GM12878 (cell line): Measurements from ENCODE around the gene FCER2. TPM values are rescaled to one million over a fixed set of nuclear protein-coding genes. Genes with fewer than 3 reads are reported as not detected.
A peak's percentile ranks its signal among the peaks of the same experiment; 100 is the strongest.

ENCODE experiments used
- ATAC-seq: fragments of 200-7000 bp; cut with Tn5 transposase; 3 replicates; pipeline ENCODE4 v1.9.1; 2020; ENCODE audit warnings: mild to moderate bottlenecking, moderate library complexity
- BruUV-seq: library from RNA; stranded (reverse); fragments of 400-500 nt; replicated peaks from 2 replicates; lab custom pipeline; 2021; lab: Mats Ljungman, UMichigan
- CTCF ChIA-PET: fragments of 300-600 bp; sonication (Branson Sonifier 250); formaldehyde crosslinking; extraction: SDS; loops from one replicate; lab custom pipeline; 2021; ENCODE audit warnings: inconsistent platforms; lab: Yijun Ruan, JAX
- POLR2A ChIA-PET: fragments of 350-600 bp; formaldehyde crosslinking; extraction: SDS; loops from one replicate; lab custom pipeline; 2021; ENCODE audit warnings: inconsistent platforms; lab: Charles Lee
- RAD21 ChIA-PET: fragments of 300-600 bp; sonication (Branson Sonifier 250); formaldehyde crosslinking; loops from one replicate; lab custom pipeline; 2023; ENCODE audit warnings: antibody characterized with exemption; ENCODE audit not compliant: unreplicated experiment; lab: Charles Lee
- SMC1A ChIA-PET: fragments of 300-600 bp; sonication (Branson Sonifier 250); formaldehyde crosslinking; loops from one replicate; lab custom pipeline; 2023; ENCODE audit not compliant: unreplicated experiment, uncharacterized antibody; lab: Charles Lee
- DNase-seq: peaks from one replicate; pipeline ENCODE4 v3.0.0-alpha.2; 2011; ENCODE audit warnings: low read depth, low spot score
- FAIRE-seq: peaks from 3 replicates; lab custom pipeline; 2011; peaks lifted over from hg19 to GRCh38; lab: Jason Lieb, UNC
- H2AFZ ChIP-seq: 2 replicates; pipeline ENCODE4 v1.6.0; 2011; ENCODE audit warnings: low read depth, low read length, control low read depth; ENCODE audit not compliant: control insufficient read depth
- H3K27ac ChIP-seq: 2 replicates; pipeline ENCODE4 v1.5.1; 2011; ENCODE audit warnings: control low read depth; ENCODE audit not compliant: control insufficient read depth, insufficient read depth
- H3K27me3 ChIP-seq, 2 experiments: replicated peaks in 1 of 2; 2 replicates each; pipeline versions ENCODE4 v1.6.0 to v1.6.1; 2011; ENCODE audit warnings: low read length in 1 of 2; ENCODE audit not compliant: control insufficient read depth in 2 of 2, insufficient read depth in 2 of 2
- H3K36me3 ChIP-seq, 2 experiments: 2 replicates each; pipeline ENCODE4 v1.5.1; 2011; ENCODE audit warnings: low read length in 1 of 2; ENCODE audit not compliant: control insufficient read depth in 2 of 2, insufficient read depth in 2 of 2
- H3K4me1 ChIP-seq: 2 replicates; pipeline ENCODE4 v1.6.1; 2011; ENCODE audit warnings: mild to moderate bottlenecking, low read length, moderate library complexity, mixed read lengths; ENCODE audit not compliant: control insufficient read depth, insufficient read depth
- H3K4me2 ChIP-seq: 2 replicates; pipeline ENCODE4 v1.6.0; 2011; ENCODE audit warnings: control low read depth; ENCODE audit not compliant: control insufficient read depth, insufficient read depth
- H3K4me3 ChIP-seq: fragments of 200-600 bp; sonication (generic); 2 replicates; pipeline ENCODE4 v1.5.1; 2016
- H3K79me2 ChIP-seq: 2 replicates; pipeline ENCODE4 v1.6.0; 2011; ENCODE audit warnings: low read length; ENCODE audit not compliant: control insufficient read depth, insufficient read depth
- H3K9ac ChIP-seq: 2 replicates; pipeline ENCODE4 v1.8.0; 2011; ENCODE audit warnings: low read length, control low read depth, mixed read lengths; ENCODE audit not compliant: control insufficient read depth, insufficient read depth
- H3K9me3 ChIP-seq: replicated peaks from 3 replicates; pipeline ENCODE4 v1.5.1; 2011; ENCODE audit warnings: mild to moderate bottlenecking, low read length; ENCODE audit not compliant: control insufficient read depth, insufficient read depth
- H4K20me1 ChIP-seq: 2 replicates; pipeline ENCODE4 v1.6.0; 2011; ENCODE audit not compliant: control insufficient read depth, insufficient read depth
- ATF2 ChIP-seq: IDR thresholded peaks from 2 replicates; pipeline ENCODE4 v1.6.1; 2012; ENCODE audit warnings: low read length, inconsistent platforms
- DPF2 ChIP-seq: fragments of 450-650 bp; IDR thresholded peaks from 2 replicates; pipeline ENCODE4 v1.6.1; 2017; ENCODE audit warnings: mild to moderate bottlenecking
- EP300 ChIP-seq, 2 experiments: fragments of 150-350 bp in 1 of 2; IDR thresholded peaks; 2 replicates each; pipeline ENCODE4 v1.6.1; 2011 to 2012; ENCODE audit warnings: low read depth in 2 of 2, low read length in 2 of 2, borderline replicate concordance in 1 of 2, improper control_type of control experiment in 1 of 2, inconsistent platforms in 1 of 2; ENCODE audit not compliant: control insufficient read depth in 1 of 2
- ETV6 ChIP-seq, 2 experiments: fragments of 450-650 bp in 1 of 2; IDR thresholded peaks in 1 of 2; conservative IDR thresholded peaks in 1 of 2; 2 replicates each; pipeline ENCODE4 v1.6.1; 2014; ENCODE audit warnings: antibody characterized with exemption in 1 of 2, borderline replicate concordance in 1 of 2, low read depth in 1 of 2, mild to moderate bottlenecking in 1 of 2, moderate library complexity in 1 of 2
- HDGF ChIP-seq: fragments of 450-650 bp; IDR thresholded peaks from 2 replicates; pipeline ENCODE4 v1.6.1; 2016; ENCODE audit warnings: antibody characterized with exemption
- IRF3 ChIP-seq: fragments of 450-650 bp; IDR thresholded peaks from 2 replicates; pipeline ENCODE4 v1.6.1; 2014; ENCODE audit warnings: mild to moderate bottlenecking
- MXI1 ChIP-seq: fragments of 150-350 bp; IDR thresholded peaks from 2 replicates; pipeline ENCODE4 v1.6.1; 2011; ENCODE audit warnings: low read depth, mild to moderate bottlenecking, inconsistent platforms, low read length, improper control_type of control experiment
- NRF1 ChIP-seq: conservative IDR thresholded peaks from 2 replicates; pipeline ENCODE4 v1.6.1; 2011; ENCODE audit warnings: mild to moderate bottlenecking, low read depth, low read length, improper control_type of control experiment
- PML ChIP-seq: IDR thresholded peaks from 2 replicates; pipeline ENCODE4 v1.6.1; 2012; ENCODE audit warnings: low read length, inconsistent platforms
- STAT3 ChIP-seq: IDR thresholded peaks from 2 replicates; pipeline ENCODE4 v1.6.1; 2011; ENCODE audit warnings: low read depth, low read length, improper control_type of control experiment
- TBL1XR1 ChIP-seq: IDR thresholded peaks from 2 replicates; pipeline ENCODE4 v1.6.1; 2012; ENCODE audit warnings: low read depth, low read length, improper control_type of control experiment
- WGBS: methylation state at CpG from one replicate; pipeline ENCODE4 v1.1.6; 2016; ENCODE audit warnings: low lambda C conversion rate; ENCODE audit not compliant: insufficient replicate concordance, insufficient coverage; ENCODE audit errors: missing lambda C conversion rate; 5-methylcytosine and 5-hydroxymethylcytosine counted together
- in situ Hi-C: fragments of 300-500 bp; cut with MboI; formaldehyde crosslinking; loops from 9 replicates; pipeline ENCODE4 v1.14.3; 2018; ENCODE audit warnings: mixed read lengths
- intact Hi-C: fragments of 100-400 bp; cut with micrococcal nuclease; formaldehyde crosslinking; loops from one replicate; pipeline ENCODE4 v1.14.2; 2022; ENCODE audit not compliant: unreplicated experiment
- polyA plus RNA-seq, 11 experiments: library from polyadenylated mRNA; depleted of rRNA in 4 of 11; unstranded in 6 of 11; stranded (reverse) in 5 of 11; fragments of >200 nt; fragmentation: Nextera tagmentation in 4 of 11; fragmentation: Illumina TruSeq in 1 of 11; extraction: Ambion mirVana in 4 of 11; extraction: Trizol in 1 of 11; gene quantifications; 1 replicate in 1 of 11; 2 replicates in 10 of 11; pipeline versions ENCODE4 v1.2.1 to v1.2.3, GENCODE V29; 2011 to 2016; ENCODE audit warnings: inconsistent platforms in 2 of 11, missing spikeins in 2 of 11, low read depth in 1 of 11
- total RNA-seq, 4 experiments: library from RNA; depleted of rRNA in 3 of 4; stranded (reverse); fragments of >200 nt in 3 of 4; fragmentation: Illumina TruSeq in 1 of 4; extraction: Trizol in 1 of 4; gene quantifications; 2 replicates each; pipeline versions ENCODE4 v1.2.1 to v1.2.3, GENCODE V29; 2013 to 2021
- TF ChIP-seq, protein P1 (sequence below): fragments of 150-350 bp; IDR thresholded peaks from 2 replicates; pipeline ENCODE4 v1.6.1; 2014; ENCODE audit warnings: mild to moderate bottlenecking, low read depth, low read length
- TF ChIP-seq, protein P2 (sequence below): IDR thresholded peaks from 2 replicates; pipeline ENCODE4 v1.6.1; 2012; ENCODE audit warnings: mild to moderate bottlenecking, low read depth, low read length

The FCER2 gene
- total and polyA plus RNA-seq, 10 of the 15 experiments (the other 5 are each of a cell fraction or from before 2014, with no cell fraction given) = 44.0 to 424 (median 241) TPM

DNA sequence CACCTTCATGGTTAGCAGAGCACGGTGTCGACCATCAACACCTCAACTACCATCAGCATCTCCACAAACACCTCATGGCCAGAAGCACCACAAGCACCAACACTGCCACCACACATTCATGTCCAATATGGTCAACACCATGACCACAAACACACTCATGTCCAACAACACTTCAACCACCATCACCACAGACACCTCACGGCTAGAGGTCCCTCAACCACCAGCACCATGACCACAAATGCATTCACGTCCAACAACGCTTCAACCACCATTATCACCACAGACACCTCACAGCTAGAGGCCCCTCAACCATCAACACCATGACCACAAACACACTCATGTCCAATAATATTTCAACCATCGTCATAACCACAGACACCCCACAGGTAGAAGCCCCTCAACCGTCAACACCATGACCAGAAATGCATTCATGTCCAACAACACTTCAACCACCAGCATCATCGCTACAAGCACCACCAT, 11.1 kb downstream of the FCER2 start:
- no TSS peak for BruUV-seq
- Histone ChIP-seq H3K9me3 (peaks cover 5% of the 10 kb centered on the region; the same call in 1 of the 3 replicates), H2AFZ (no peak overlapping the region), H3K4me3 (peak overlapping the region; percentile 1; the same call in 1 of the 2 replicates), H3K4me1 (peaks cover 31% of the 10 kb centered on the region), H4K20me1 (peaks cover 2% of the 10 kb centered on the region; the same call in 1 of the 2 replicates), H3K79me2 (peaks cover 50% of the 10 kb centered on the region), H3K27me3 (no peaks in the 10 kb centered on the region), H3K4me2 (peak overlapping the region; percentile 45; the same call in 1 of the 2 replicates), H3K9ac (no peak overlapping the region), H3K36me3 (peaks cover 16 to 29% of the 10 kb centered on the region in 2 experiments; a peak in 3 of 4 replicates), H3K27ac (no peak overlapping the region)
- intact Hi-C loops (loop anchor here (5.0 kb wide), 1 partner anchor 61 kb away; no protein-coding TSS in a partner anchor), in situ Hi-C loops (no loop called here)
- 44% methylated on average over 8 of the region's 8 CpGs for WGBS
- FAIRE-seq (no peak), ATAC-seq (peak; percentile 8), DNase-seq (peak; percentile 68)
- ChIA-PET SMC1A (interaction anchor here (0.5 to 1.9 kb wide), 4 partner anchors 8 to 109 kb away, joined by 3 to 8 read pairs (median 4); no protein-coding TSS in a partner anchor), CTCF (interaction anchor here (1.0 kb wide), 1 partner anchor 9 kb away, joined by 3 read pairs; no protein-coding TSS in a partner anchor), POLR2A (no interaction called here), RAD21 (interaction anchor here (0.9 to 1.4 kb wide), 3 partner anchors 8 to 109 kb away, joined by 3 to 4 read pairs (median 3); partner anchors contain the start of gene FCER2)
- peak; percentile 52 to 71; a peak in 2 of 4 replicates for TF ChIP-seq EP300 (IDR thresholded peaks at IDR 0.05; ENCODE audit: borderline replicate concordance in 1 of 2, control insufficient read depth in 1 of 2, low read depth in 2 of 2, low read length in 2 of 2)
- TF ChIP-seq HDGF = peak; percentile 89
- peak; percentile 52; the same call in 1 of the 2 replicates for TF ChIP-seq ATF2
- no peak for TF ChIP-seq PML
- TF ChIP-seq, protein P1, sequence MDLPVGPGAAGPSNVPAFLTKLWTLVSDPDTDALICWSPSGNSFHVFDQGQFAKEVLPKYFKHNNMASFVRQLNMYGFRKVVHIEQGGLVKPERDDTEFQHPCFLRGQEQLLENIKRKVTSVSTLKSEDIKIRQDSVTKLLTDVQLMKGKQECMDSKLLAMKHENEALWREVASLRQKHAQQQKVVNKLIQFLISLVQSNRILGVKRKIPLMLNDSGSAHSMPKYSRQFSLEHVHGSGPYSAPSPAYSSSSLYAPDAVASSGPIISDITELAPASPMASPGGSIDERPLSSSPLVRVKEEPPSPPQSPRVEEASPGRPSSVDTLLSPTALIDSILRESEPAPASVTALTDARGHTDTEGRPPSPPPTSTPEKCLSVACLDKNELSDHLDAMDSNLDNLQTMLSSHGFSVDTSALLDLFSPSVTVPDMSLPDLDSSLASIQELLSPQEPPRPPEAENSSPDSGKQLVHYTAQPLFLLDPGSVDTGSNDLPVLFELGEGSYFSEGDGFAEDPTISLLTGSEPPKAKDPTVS = no peak
- TF ChIP-seq NRF1 = no peak
- peak; percentile 87 for TF ChIP-seq DPF2
- TF ChIP-seq MXI1 = no peak; the same call in 1 of the 2 replicates
- TF ChIP-seq IRF3 = no peak
- no peak for TF ChIP-seq ETV6 (conservative IDR thresholded peaks at IDR 0.05 in 1 of 2, IDR thresholded peaks at IDR 0.05 in 1 of 2; ENCODE audit: borderline replicate concordance in 1 of 2, low read depth in 1 of 2)
- TF ChIP-seq, protein P2, sequence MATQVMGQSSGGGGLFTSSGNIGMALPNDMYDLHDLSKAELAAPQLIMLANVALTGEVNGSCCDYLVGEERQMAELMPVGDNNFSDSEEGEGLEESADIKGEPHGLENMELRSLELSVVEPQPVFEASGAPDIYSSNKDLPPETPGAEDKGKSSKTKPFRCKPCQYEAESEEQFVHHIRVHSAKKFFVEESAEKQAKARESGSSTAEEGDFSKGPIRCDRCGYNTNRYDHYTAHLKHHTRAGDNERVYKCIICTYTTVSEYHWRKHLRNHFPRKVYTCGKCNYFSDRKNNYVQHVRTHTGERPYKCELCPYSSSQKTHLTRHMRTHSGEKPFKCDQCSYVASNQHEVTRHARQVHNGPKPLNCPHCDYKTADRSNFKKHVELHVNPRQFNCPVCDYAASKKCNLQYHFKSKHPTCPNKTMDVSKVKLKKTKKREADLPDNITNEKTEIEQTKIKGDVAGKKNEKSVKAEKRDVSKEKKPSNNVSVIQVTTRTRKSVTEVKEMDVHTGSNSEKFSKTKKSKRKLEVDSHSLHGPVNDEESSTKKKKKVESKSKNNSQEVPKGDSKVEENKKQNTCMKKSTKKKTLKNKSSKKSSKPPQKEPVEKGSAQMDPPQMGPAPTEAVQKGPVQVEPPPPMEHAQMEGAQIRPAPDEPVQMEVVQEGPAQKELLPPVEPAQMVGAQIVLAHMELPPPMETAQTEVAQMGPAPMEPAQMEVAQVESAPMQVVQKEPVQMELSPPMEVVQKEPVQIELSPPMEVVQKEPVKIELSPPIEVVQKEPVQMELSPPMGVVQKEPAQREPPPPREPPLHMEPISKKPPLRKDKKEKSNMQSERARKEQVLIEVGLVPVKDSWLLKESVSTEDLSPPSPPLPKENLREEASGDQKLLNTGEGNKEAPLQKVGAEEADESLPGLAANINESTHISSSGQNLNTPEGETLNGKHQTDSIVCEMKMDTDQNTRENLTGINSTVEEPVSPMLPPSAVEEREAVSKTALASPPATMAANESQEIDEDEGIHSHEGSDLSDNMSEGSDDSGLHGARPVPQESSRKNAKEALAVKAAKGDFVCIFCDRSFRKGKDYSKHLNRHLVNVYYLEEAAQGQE = no peak
- no peak for TF ChIP-seq STAT3
- TF ChIP-seq TBL1XR1 = no peak
